Suprapubic skin (tissue), 4 donors: ENCODE results near the gene G6PD.

ENCODE experiments used
- CTCF ChIP-seq, 2 donors: fragments of 200-600 bp in 1 of 2; fragments of 450-650 bp in 1 of 2; sonication (generic) in 1 of 2; IDR thresholded peaks; one replicate each; pipeline ENCODE4 v1.5.1; 2016 to 2019; ENCODE audit warnings: antibody characterized with exemption in 2 of 2, mild to moderate bottlenecking in 1 of 2, moderate library complexity in 1 of 2
- EP300 ChIP-seq: sonication (generic); formaldehyde crosslinking; IDR thresholded peaks from one replicate; pipeline ENCODE4 v1.6.1; 2017; ENCODE audit warnings: antibody characterized with exemption
- POLR2A ChIP-seq, 2 donors: fragments of 450-650 bp; IDR thresholded peaks; one replicate each; pipeline ENCODE4 v1.6.1; 2017; ENCODE audit warnings: antibody characterized with exemption in 2 of 2, mild to moderate bottlenecking in 2 of 2, moderate library complexity in 2 of 2
- POLR2AphosphoS5 ChIP-seq, 3 donors: sonication (generic); formaldehyde crosslinking; IDR thresholded peaks; one replicate each; pipeline ENCODE4 v1.6.1; 2017; ENCODE audit warnings: antibody characterized with exemption in 3 of 3

DNA sequence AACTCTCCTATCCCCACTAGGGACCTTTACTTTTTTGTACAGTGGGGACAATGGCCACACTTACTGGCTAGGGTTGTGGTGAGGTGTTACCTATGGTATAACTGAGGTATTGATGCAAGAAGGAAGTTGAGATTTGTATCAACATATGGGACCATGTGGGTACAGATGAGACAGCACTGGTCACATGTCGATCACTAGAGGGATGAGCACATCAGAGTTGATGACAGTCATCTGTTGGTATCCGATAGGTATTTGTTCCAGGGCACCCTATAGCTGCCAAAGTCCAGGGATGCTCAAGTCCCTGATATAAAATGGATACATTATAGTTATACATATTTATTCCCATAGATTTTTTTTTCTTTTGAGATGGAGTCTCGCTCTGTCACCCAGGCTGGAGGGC is 43.7 kb downstream of the G6PD start:
- TF ChIP-seq CTCF (IDR thresholded peaks at IDR 0.05), result no peak
- TF ChIP-seq POLR2A (IDR thresholded peaks at IDR 0.05), result no peak
- TF ChIP-seq POLR2AphosphoS5 (IDR thresholded peaks at IDR 0.05), result no peak
- no peak for TF ChIP-seq EP300
